ENCODE data around the gene AP1G2.

DNA sequence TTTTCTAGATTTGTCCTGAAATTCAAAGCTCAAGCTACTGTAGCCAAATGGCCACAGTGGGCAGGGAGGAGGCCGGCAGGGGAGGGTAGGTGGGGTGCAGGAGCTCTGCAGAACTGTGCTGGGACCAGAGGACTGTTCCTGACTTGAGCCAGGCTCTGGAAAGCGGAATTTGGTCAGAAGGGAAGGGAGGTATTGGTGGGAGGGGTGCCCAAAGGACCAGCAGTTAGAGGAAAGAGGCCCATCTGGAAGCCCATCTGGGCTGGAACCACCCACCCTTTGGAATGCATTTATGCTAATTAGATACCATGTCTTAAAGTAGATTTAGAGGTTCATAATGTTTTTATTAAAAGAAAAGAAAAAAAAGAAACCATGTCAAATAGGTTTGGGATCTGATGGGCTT lies 35.5 kb upstream of the AP1G2 start:
- TF ChIP-seq, protein P1, sequence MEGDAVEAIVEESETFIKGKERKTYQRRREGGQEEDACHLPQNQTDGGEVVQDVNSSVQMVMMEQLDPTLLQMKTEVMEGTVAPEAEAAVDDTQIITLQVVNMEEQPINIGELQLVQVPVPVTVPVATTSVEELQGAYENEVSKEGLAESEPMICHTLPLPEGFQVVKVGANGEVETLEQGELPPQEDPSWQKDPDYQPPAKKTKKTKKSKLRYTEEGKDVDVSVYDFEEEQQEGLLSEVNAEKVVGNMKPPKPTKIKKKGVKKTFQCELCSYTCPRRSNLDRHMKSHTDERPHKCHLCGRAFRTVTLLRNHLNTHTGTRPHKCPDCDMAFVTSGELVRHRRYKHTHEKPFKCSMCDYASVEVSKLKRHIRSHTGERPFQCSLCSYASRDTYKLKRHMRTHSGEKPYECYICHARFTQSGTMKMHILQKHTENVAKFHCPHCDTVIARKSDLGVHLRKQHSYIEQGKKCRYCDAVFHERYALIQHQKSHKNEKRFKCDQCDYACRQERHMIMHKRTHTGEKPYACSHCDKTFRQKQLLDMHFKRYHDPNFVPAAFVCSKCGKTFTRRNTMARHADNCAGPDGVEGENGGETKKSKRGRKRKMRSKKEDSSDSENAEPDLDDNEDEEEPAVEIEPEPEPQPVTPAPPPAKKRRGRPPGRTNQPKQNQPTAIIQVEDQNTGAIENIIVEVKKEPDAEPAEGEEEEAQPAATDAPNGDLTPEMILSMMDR (IDR thresholded peaks at IDR 0.05): no peak
- no peak for TF ChIP-seq POLR2A (IDR thresholded peaks at IDR 0.05)
